CD14-positive monocyte (primary cell): Measurements from ENCODE around the gene SPRING1. TPM values are rescaled to one million over a fixed set of nuclear protein-coding genes. Genes with fewer than 3 reads are reported as not detected.

Experiments used
- DNase-seq, 3 donors: peaks; one replicate each; pipeline ENCODE4 v3.0.0-alpha.2; 2011 to 2022
- H2AFZ ChIP-seq: 2 replicates; pipeline ENCODE4 v1.6.0; 2012; ENCODE audit warnings: mild to moderate bottlenecking, low read depth, low read length, inconsistent platforms; ENCODE audit not compliant: insufficient read depth, poor library complexity, severe bottlenecking
- H3K27ac ChIP-seq, 2 donors: 1 replicate in 1 of 2; 2 replicates in 1 of 2; pipeline ENCODE4 v1.5.1; 2012 to 2013; ENCODE audit warnings: low read length in 2 of 2, control low read depth in 1 of 2, inconsistent platforms in 1 of 2, low read depth in 1 of 2, mild to moderate bottlenecking in 1 of 2
- H3K27me3 ChIP-seq, 2 donors: one replicate each; pipeline versions ENCODE4 v1.6.0 to v1.6.1; 2011 to 2013; ENCODE audit warnings: low read length in 2 of 2; ENCODE audit not compliant: control insufficient read depth in 2 of 2, insufficient read depth in 2 of 2
- H3K36me3 ChIP-seq, 2 donors: replicated peaks in 1 of 2; 1 replicate in 1 of 2; 2 replicates in 1 of 2; pipeline versions ENCODE4 v1.5.1 to v1.6.1; 2012 to 2013; ENCODE audit warnings: low read length in 2 of 2, control low read depth in 1 of 2, inconsistent platforms in 1 of 2, mild to moderate bottlenecking in 1 of 2; ENCODE audit not compliant: insufficient read depth in 2 of 2, control insufficient read depth in 1 of 2
- H3K4me1 ChIP-seq, 2 donors: 1 replicate in 1 of 2; 2 replicates in 1 of 2; pipeline versions ENCODE4 v1.5.1 to v1.6.1; 2012 to 2013; ENCODE audit warnings: low read length in 2 of 2, control low read depth in 1 of 2, inconsistent platforms in 1 of 2, mild to moderate bottlenecking in 1 of 2, moderate library complexity in 1 of 2; ENCODE audit not compliant: insufficient read depth in 2 of 2, control insufficient read depth in 1 of 2
- H3K4me2 ChIP-seq: replicated peaks from 2 replicates; pipeline ENCODE3; 2012; ENCODE audit warnings: low read length, moderate library complexity, mild to moderate bottlenecking; ENCODE audit not compliant: poor library complexity, severe bottlenecking; ENCODE audit errors: extremely low read depth
- H3K4me3 ChIP-seq, 3 experiments: fragments of 200-600 bp in 1 of 3; sonication (generic) in 1 of 3; replicated peaks in 1 of 3; 1 replicate in 2 of 3; 2 replicates in 1 of 3; pipeline ENCODE4 v1.5.1; 2011 to 2013; ENCODE audit warnings: low read length in 3 of 3, mild to moderate bottlenecking in 3 of 3, control low read depth in 2 of 3, low read depth in 2 of 3, inconsistent platforms in 1 of 3, moderate library complexity in 1 of 3
- H3K79me2 ChIP-seq: 2 replicates; pipeline ENCODE4 v1.6.0; 2012; ENCODE audit warnings: mild to moderate bottlenecking, control low read depth, inconsistent platforms, low read length, moderate library complexity; ENCODE audit not compliant: insufficient read depth
- H3K9ac ChIP-seq: 2 replicates; pipeline ENCODE4 v1.6.0; 2017; ENCODE audit warnings: low read length, mild to moderate bottlenecking; ENCODE audit not compliant: insufficient read depth, poor library complexity, severe bottlenecking
- H3K9me3 ChIP-seq, 2 donors: replicated peaks in 1 of 2; 1 replicate in 1 of 2; 2 replicates in 1 of 2; pipeline versions ENCODE4 v1.5.1 to v1.6.1; 2012 to 2013; ENCODE audit warnings: low read length in 2 of 2, control low read depth in 1 of 2; ENCODE audit not compliant: control insufficient read depth in 1 of 2, insufficient read depth in 1 of 2
- H4K20me1 ChIP-seq: 2 replicates; pipeline ENCODE4 v1.6.0; 2012; ENCODE audit warnings: mild to moderate bottlenecking, low read length, control low read depth, moderate library complexity; ENCODE audit not compliant: insufficient read depth
- H3K27ac Mint-ChIP-seq, 7 donors: one replicate each; pipeline ENCODE4 v1.8.0; 2020; ENCODE audit warnings: mild to moderate bottlenecking in 7 of 7, mixed read lengths in 7 of 7, moderate library complexity in 6 of 7, inconsistent platforms in 2 of 7
- H3K27me3 Mint-ChIP-seq, 3 donors: one replicate each; pipeline ENCODE4 v1.8.0; 2021 to 2022; ENCODE audit warnings: low read depth in 3 of 3, mild to moderate bottlenecking in 3 of 3, mixed read lengths in 3 of 3, moderate library complexity in 3 of 3, inconsistent platforms in 1 of 3
- H3K36me3 Mint-ChIP-seq, 2 donors: one replicate each; pipeline ENCODE4 v1.8.0; 2020; ENCODE audit warnings: mixed read lengths in 2 of 2, inconsistent platforms in 1 of 2, mild to moderate bottlenecking in 1 of 2
- H3K4me1 Mint-ChIP-seq: one replicate; pipeline ENCODE4 v1.8.0; 2020; ENCODE audit warnings: mild to moderate bottlenecking, mixed read lengths
- H3K4me3 Mint-ChIP-seq, 2 donors: one replicate each; pipeline ENCODE4 v1.8.0; 2020; ENCODE audit warnings: mild to moderate bottlenecking in 2 of 2, mixed read lengths in 2 of 2, moderate library complexity in 1 of 2
- H3K9me3 Mint-ChIP-seq, 7 donors: one replicate each; pipeline ENCODE4 v1.8.0; 2020 to 2022; ENCODE audit warnings: mixed read lengths in 7 of 7, mild to moderate bottlenecking in 6 of 7, moderate library complexity in 6 of 7, inconsistent platforms in 2 of 7
- WGBS: methylation state at CpG from one replicate; pipeline ENCODE4 v1.1.5; 2013; ENCODE audit warnings: missing lambda C conversion rate; ENCODE audit not compliant: insufficient coverage; 5-methylcytosine and 5-hydroxymethylcytosine counted together
- intact Hi-C, 2 donors: fragments of 100-400 bp; cut with micrococcal nuclease; formaldehyde crosslinking; loops; one replicate each; pipeline versions ENCODE4 v1.15.0 to v1.15.1; 2023
- polyA plus RNA-seq, 3 donors: library from polyadenylated mRNA; depleted of rRNA in 1 of 3; unstranded in 2 of 3; stranded (reverse) in 1 of 3; fragments of 300-500 nt in 2 of 3; fragments of >200 nt in 1 of 3; fragmentation: Illumina TruSeq in 2 of 3; gene quantifications; 1 replicate in 2 of 3; 2 replicates in 1 of 3; pipeline ENCODE4 v1.2.3, GENCODE V29; 2012 to 2021
- TF ChIP-seq, protein P1 (sequence below): fragments of 200-600 bp; IDR thresholded peaks from one replicate; pipeline ENCODE4 v1.8.0; 2022; ENCODE audit warnings: antibody characterized with exemption, mild to moderate bottlenecking

Gene SPRING1
- polyA plus RNA-seq, 3 donors: 6.3 to 19.3 (median 15.6) TPM

DNA sequence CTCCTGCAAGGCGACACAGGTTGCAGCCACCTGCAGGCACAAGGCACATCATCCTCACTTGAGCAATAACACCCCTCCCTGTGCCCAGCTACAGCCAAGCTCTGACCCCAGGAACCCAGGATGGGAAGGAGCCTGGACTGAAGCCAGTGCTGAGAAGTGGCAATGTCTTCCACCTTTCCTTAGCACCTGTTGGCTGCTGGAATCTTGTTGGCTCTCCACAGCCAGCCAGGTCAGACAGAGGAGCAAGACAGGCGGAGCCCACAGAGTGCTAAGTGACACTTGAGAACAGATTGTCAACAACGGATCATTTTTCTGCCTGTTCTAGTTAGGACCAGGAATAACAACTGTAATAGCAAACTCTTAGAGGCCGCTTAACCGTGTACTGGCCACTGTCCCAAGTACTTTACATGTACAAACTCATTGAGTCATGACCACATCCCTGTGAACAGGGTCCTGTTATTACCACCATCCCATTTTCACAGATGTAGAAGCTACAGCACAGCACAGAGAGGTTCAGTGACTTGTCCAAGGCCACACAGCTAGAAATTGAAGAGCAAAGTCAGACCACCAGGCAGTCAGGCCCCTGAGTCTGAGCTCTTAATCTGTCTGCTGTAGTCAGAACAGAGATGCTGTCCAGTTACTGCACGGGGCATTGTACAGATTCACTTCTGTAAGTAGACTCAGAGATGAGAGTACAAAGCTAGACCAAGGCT, 45.8 kb upstream of the SPRING1 start:
- Mint-ChIP-seq H3K27ac (no peak overlapping the region), H3K9me3 (peaks cover 0 to 7% (median 0%) of the 10 kb centered on the region in 7 donors), H3K4me1 (no peaks in the 10 kb centered on the region), H3K4me3 (no peak overlapping the region), H3K36me3 (no peaks in the 10 kb centered on the region), H3K27me3 (peaks cover 0 to 5% (median 4%) of the 10 kb centered on the region in 3 donors)
- DNase-seq: no peak
- Histone ChIP-seq H3K4me2 (no peak overlapping the region), H3K4me3 (no peak overlapping the region), H2AFZ (no peak overlapping the region), H3K27ac (no peak overlapping the region), H3K4me1 (no peaks in the 10 kb centered on the region), H4K20me1 (no peaks in the 10 kb centered on the region), H3K36me3 (no peaks in the 10 kb centered on the region), H3K27me3 (no peaks in the 10 kb centered on the region), H3K9me3 (peaks cover 0 to 5% of the 10 kb centered on the region in 2 donors), H3K79me2 (no peaks in the 10 kb centered on the region), H3K9ac (no peak overlapping the region)
- TF ChIP-seq, protein P1, sequence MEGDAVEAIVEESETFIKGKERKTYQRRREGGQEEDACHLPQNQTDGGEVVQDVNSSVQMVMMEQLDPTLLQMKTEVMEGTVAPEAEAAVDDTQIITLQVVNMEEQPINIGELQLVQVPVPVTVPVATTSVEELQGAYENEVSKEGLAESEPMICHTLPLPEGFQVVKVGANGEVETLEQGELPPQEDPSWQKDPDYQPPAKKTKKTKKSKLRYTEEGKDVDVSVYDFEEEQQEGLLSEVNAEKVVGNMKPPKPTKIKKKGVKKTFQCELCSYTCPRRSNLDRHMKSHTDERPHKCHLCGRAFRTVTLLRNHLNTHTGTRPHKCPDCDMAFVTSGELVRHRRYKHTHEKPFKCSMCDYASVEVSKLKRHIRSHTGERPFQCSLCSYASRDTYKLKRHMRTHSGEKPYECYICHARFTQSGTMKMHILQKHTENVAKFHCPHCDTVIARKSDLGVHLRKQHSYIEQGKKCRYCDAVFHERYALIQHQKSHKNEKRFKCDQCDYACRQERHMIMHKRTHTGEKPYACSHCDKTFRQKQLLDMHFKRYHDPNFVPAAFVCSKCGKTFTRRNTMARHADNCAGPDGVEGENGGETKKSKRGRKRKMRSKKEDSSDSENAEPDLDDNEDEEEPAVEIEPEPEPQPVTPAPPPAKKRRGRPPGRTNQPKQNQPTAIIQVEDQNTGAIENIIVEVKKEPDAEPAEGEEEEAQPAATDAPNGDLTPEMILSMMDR: no peak
- WGBS: 93% methylated on average over 6 of the region's 6 CpGs
- intact Hi-C loops: no loop called here

DNA sequence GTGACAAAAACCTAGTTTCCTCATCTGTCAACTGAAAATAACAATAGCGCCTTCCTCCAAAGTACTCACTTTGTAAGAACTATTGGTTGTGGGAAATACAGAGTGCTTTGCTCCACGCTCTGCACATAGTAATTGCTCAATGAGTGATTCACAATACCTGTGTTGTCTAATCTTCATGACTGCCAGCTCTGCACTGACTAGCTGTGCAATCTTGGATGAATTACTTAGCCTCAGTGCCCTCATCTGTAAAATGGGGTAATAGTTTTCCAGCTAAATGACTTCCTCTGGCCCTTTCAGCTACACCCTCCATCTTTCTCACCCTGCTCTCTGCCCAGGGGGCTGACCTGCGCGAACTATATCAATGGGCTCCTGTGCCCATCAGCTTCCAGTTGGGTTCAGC, 43.1 kb upstream of the SPRING1 start:
- peaks cover 0 to 5% (median 0%) of the 10 kb centered on the region in 7 donors for H3K9me3 Mint-ChIP-seq
- H3K27me3 Mint-ChIP-seq: peaks cover 2 to 5% (median 4%) of the 10 kb centered on the region in 3 donors
- no peaks in the 10 kb centered on the region for H3K79me2 ChIP-seq
- TF ChIP-seq, protein P1: no peak
- H3K27ac Mint-ChIP-seq: no peak overlapping the region
- no peak overlapping the region for H3K4me3 ChIP-seq
- H3K9ac ChIP-seq: no peak overlapping the region
- H4K20me1 ChIP-seq: no peaks in the 10 kb centered on the region
- no peaks in the 10 kb centered on the region for H3K4me1 ChIP-seq
- WGBS: 0% methylated on average over 1 of the region's 4 CpGs
- H2AFZ ChIP-seq: no peak overlapping the region
- H3K27me3 ChIP-seq: no peaks in the 10 kb centered on the region
- H3K4me3 Mint-ChIP-seq: no peak overlapping the region
- no peaks in the 10 kb centered on the region for H3K36me3 ChIP-seq
- H3K9me3 ChIP-seq: peaks cover 0 to 5% of the 10 kb centered on the region in 2 donors
- H3K36me3 Mint-ChIP-seq: no peaks in the 10 kb centered on the region
- intact Hi-C loops: no loop called here
- H3K4me1 Mint-ChIP-seq: no peaks in the 10 kb centered on the region
- DNase-seq: no peak
- H3K27ac ChIP-seq: no peak overlapping the region
- H3K4me2 ChIP-seq: no peak overlapping the region
